Activated T-helper 1 cell treated with anti-CD3 and anti-CD28 coated beads, Interleukin-2, amount 50 U/mL, for 16 hours (primary cell): ENCODE results near the gene MRGPRG.
"Not testable (repeated sequence)": the region's sequence is repeated elsewhere in the genome, so short reads cannot be mapped to it uniquely, and the experiment has no call there.

Experiments
- DNase-seq, 2 donors: peaks; one replicate each; pipeline ENCODE4 v3.0.0-alpha.2; 2020; ENCODE audit warnings: low read depth in 1 of 2, low spot score in 1 of 2

The MRGPRG gene

GRCh38 chr11:3176487-3176886, 42.1 kb downstream of the MRGPRG start:
- DNase-seq, result no peak

- no peak for DNase-seq
Observed at GRCh38 chr11:3175194-3175593, 43.4 kb downstream of the MRGPRG start.

GRCh38 chr11:3174387-3174786, 44.2 kb downstream of the MRGPRG start:
- DNase-seq, result no peak

- DNase-seq, result no peak
Observed at GRCh38 chr11:3173795-3174194, 44.8 kb downstream of the MRGPRG start.

GRCh38 chr11:3171931-3172560, 46.6 kb downstream of the MRGPRG start:
- DNase-seq, result no peak

GRCh38 chr11:3170756-3171650, 47.6 kb downstream of the MRGPRG start:
- DNase-seq, result no peak

- no peak for DNase-seq
Observed at GRCh38 chr11:3170044-3170755, 48.4 kb downstream of the MRGPRG start.

- DNase-seq, result no peak
Observed at GRCh38 chr11:3169255-3170043, 49.2 kb downstream of the MRGPRG start.

GRCh38 chr11:3168742-3169254, 49.8 kb downstream of the MRGPRG start:
- DNase-seq, result not testable (repeated sequence)
